ENCODE data around the gene SIX5. TPM values are rescaled to one million over a fixed set of nuclear protein-coding genes. Genes with fewer than 3 reads are reported as not detected.
A peak's percentile ranks its signal among the peaks of the same experiment; 100 is the strongest.
"Not testable (repeated sequence)": the region's sequence is repeated elsewhere in the genome, so short reads cannot be mapped to it uniquely, and the experiment has no call there.

Gene SIX5
- total RNA-seq: 1.6 TPM

DNA sequence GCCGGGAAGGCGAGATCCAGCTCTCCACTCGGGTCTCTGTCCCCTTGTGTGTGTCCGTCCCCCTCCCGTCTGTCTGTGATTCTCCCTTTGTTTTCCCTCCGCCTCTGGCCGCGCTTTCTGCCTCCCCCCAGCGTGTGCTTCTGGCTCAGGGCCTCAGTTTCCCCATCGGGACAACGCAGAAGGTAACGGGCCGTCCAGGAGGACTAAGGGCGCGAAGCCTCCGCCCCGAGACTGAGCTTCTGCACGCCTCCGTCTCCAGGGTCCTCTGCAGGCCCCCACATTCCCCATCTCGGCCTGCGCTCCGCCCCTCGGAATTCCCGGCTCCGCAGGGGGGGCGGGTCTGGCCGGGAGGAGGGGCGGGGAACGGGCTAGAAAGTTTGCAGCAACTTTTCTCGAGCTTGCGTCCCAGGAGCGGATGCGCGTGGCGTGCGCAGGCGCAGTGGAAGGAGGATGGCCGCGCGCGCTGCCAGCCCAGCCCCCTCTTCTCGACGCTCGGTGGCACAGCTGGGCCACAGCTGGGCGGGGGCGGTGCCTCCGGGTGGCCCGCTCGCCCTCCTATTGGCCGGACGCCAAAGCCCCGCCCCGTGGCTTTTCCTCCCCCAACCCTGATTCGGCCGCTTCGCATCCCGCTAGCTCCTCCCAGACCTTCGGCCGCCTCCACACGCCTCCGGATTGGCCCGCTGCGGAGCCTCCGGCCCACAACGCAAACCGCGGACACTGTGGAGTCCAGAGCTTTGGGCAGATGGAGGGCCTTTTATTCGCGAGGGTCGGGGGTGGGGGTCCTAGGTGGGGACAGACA lies at the start of gene SIX5:
Gene SIX5, minus strand, starts transcription at position 269 of the 799 bp plus-strand sequence. CDS start 408 bp downstream, outside the sequence.
- peak; percentile 92 to 96 (median 95) for DNase-seq (ENCODE audit: low read depth in 2 of 3, low spot score in 2 of 3)

DNA sequence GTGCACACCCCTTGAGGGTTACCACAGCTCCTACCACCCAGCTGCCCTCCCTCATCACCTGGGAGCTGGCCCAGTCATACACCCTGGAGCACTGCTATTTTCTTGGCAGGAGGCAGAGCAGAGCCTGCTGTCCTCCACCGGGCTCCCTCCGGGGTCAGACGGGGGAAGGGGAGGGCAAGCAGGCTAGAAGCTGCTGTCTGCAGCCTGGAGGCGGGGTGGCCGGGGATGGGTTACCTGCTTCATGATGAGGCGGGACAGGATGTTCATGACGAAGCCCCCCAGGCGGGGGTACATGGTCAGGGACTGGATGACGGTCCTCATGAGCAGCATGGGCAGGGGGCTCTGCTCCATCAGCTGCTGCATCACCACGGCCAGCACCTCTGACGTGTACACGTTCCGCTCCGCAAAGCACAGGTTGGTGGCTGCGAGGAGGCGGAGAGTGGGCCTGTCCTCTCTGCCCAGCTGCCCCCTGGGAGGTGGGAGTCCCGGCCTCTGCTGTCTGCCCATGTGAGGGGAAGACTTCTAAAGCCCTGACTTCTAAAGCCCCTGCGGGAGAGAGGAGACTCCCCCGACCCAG lies 48.8 kb upstream of the SIX5 start:
- DNase-seq (ENCODE audit: low read depth in 2 of 3, low spot score in 2 of 3): no peak

GRCh38 chr19:45817010-45817724 lies 48.1 kb upstream of the SIX5 start:
- DNase-seq (ENCODE audit: low read depth in 2 of 3, low spot score in 2 of 3): peak; percentile 90 to 97 (median 96)

DNA sequence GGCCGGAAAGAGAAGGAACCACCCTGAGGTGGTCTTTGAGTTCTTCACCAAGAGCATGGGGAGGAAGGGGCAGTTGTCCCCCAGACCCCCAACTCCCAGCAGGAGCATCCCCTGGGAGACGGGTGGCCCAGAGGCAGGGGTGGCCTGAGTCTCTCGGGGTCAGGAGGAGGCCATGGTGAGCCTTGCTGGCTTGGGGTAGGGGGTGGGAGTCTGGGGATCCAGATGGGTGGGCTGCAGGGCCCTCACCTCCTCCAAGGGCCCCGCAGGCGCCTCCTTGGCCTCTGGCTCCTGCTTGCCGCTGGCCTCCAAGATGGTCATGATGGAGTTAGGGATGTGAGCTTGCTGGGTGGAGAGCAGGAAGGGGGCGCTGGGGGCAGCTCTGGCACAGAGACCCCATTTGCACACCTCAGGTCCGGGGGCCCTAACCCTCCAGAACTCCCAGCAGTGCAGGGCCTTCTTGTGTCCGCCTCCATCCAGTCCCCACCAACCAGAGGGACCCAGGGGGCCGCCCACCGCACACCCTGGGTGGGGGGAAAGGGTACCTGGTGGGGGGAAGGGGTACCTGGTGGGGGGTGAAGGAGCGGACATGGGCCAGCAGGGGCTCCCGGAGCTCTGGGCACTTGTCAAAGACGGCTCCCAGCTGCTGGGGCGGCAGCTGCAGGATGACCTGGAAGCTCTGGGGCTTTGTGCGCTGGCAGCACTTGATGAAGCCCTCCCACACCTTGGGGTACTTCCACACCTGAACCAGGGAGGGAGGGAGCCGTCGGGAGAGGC lies 47.4 kb upstream of the SIX5 start:
- no peak for DNase-seq (ENCODE audit: low read depth in 2 of 3, low spot score in 2 of 3)

GRCh38 chr19:45815481-45816216 lies 46.6 kb upstream of the SIX5 start:
- DNase-seq (ENCODE audit: low read depth in 2 of 3, low spot score in 2 of 3): peak in 2 of 3 donors; percentile 44 to 45

DNA sequence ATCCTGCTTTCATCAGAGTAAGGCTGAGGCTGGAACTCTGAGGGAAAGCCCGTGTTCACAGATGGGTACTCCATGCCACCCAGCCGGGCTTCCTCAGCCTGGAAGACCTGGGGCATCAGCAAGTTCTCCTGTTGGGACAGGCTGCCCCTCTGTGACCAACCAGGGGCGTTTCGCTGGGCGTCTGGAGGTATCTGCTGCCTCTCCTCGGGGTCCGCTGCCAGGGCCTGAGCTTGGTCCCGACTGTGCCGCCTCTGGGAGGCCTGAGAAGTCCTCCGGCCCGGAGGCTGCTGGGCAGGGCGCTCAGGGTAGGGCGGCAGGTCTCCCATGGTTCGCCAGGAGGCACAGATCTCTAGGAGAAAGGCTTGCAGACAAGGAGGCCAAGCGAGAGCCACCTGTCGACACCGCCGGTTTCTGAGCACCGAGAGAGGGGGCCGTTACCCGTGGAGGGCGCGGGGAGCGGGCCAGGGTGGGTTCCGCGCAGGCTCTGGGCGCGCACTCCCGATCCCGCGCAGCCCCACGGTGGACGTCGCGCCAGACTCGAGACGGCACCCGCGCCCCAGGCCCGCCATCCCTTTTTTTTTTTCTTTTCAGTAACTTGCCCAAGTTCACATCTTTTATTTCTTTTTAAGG lies 45.9 kb upstream of the SIX5 start, which contains the start of gene RSPH6A:
Gene RSPH6A, minus strand, starts transcription at position 458 of the 630 bp plus-strand sequence. Its CDS starts 132 bp downstream, at position 326.
- DNase-seq (ENCODE audit: low read depth in 2 of 3, low spot score in 2 of 3): no peak

GRCh38 chr19:45814166-45814780 lies 45.2 kb upstream of the SIX5 start:
- DNase-seq (ENCODE audit: low read depth in 2 of 3, low spot score in 2 of 3): no peak

- DNase-seq (ENCODE audit: low read depth in 2 of 3, low spot score in 2 of 3): no peak
Observed at GRCh38 chr19:45812297-45812696, 43.2 kb upstream of the SIX5 start.

GRCh38 chr19:45809643-45810159 lies 40.6 kb upstream of the SIX5 start:
- peak in 2 of 3 donors; percentile 81 to 86 for DNase-seq (ENCODE audit: low read depth in 2 of 3, low spot score in 2 of 3)

DNA sequence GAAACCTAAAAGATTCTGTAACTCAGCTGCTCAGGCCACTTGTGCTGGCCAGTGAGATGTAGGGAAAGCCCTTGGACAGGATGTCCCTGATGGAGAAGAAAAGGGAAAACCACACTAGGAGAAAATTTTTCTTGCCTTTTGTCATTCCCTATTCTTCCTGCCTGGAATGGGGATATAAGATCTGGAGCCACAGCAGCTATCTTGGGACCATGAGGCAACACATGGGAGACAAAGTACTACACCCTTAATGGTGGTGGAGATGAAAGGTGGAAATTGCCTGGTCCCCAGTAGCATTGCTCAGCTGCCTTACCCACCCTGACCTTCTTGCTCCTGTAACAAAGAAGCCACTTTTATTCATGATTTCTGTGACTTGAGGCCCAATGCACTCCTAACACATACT lies 36.7 kb upstream of the SIX5 start:
- DNase-seq (ENCODE audit: low read depth in 2 of 3, low spot score in 2 of 3): no peak

DNA sequence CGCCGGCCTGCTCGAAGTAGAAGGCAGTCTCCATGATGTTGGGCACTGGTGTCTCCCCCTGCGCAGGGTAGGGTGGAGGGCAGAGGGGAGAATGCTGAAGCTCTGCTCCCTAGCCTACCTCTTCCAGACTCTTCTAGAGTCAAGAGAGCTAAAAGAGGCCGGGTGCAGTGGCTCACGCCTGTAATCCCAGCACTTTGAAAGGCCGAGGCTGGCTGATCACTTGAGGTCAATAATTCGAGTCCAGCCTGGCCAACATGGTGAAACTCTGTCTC lies 35.8 kb upstream of the SIX5 start:
- no peak for DNase-seq (ENCODE audit: low read depth in 2 of 3, low spot score in 2 of 3)

DNA sequence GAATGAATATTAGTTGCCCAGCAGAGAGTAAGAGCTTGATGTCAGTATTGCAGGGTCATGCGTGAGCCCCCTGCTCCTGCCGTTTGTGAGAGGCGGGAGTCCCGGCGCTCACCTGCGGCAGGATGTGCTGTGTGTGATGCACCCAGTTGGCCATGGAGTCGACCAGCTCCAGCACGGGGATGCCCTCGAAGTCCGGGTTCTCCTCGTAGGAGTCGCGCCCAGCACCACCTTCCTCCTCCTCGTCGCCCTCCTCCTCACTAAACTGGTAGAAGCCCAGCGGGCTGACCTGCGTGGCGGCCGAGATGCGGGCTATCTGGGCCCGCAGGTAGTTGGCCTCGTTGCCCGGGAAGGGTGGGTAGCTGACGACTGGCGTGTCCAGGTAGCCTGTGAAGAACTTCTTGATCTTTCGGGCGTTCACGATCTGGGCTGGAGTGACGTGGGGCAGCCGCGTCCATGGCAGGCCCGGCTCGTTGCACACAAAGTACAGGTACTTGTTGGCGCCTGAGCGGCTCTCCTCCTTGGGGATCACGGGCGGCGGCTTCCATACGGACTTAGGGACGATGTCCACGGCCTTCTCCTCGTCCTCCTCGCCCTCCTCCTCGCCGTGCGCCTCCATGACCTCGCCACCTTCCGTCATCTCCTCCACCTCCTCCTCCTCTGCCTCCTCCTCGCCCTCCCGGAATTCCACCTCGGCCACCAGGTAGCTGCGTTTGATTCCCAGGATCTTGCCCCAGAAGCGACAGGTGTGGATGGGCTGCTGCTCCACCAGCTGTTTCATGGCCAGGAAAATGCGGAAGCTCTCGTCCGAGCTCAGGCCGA lies 35.3 kb upstream of the SIX5 start:
- DNase-seq (ENCODE audit: low read depth in 2 of 3, low spot score in 2 of 3): no peak

GRCh38 chr19:45801603-45802175 lies 32.6 kb upstream of the SIX5 start:
- DNase-seq (ENCODE audit: low read depth in 2 of 3, low spot score in 2 of 3): no peak

GRCh38 chr19:45800070-45800553 lies 31.1 kb upstream of the SIX5 start:
- no peak for DNase-seq (ENCODE audit: low read depth in 2 of 3, low spot score in 2 of 3)

DNA sequence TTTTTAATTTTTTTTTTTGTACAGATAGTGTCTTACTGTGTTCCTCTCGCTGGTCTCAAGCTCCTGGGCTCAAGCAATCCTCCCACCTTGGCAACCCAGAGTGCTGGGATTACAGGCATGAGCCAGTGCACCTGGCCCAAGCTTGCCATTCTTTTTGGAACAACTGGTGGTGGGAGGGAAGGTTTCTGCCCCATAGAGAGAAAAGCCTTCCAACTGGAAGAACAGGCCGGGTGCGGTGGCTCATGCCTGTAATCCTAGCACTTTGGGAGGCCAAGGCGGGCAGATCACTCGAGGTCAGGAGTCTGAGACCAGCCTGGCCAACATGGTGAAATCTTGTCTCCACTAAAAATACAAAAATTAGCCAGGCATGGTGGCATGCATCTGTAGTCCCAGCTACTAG lies 30.5 kb upstream of the SIX5 start:
- DNase-seq (ENCODE audit: low read depth in 2 of 3, low spot score in 2 of 3): not testable (repeated sequence)

- peak; percentile 47 to 72 (median 67) for DNase-seq (ENCODE audit: low read depth in 2 of 3, low spot score in 2 of 3)
Observed at GRCh38 chr19:45798995-45799517, 30.0 kb upstream of the SIX5 start.

DNA sequence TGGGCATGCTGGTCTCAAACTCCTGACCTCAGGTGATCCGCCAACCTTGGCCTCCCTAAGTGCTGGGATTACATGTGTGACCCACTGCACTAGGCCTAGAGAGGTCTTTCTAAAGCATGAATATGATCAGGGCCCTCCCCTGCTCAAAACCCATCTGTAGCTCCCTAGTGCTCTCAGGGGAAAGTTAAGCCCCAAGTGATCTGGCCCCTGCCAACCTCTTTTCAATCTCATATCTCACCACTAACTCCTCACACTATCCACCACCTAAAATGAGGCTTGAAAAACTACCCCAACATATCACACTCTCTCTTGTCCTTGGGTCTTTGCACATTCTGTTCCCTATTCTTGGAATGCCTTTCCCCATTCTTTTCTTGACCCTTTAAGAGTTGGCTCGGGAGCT lies 25.6 kb upstream of the SIX5 start:
- DNase-seq (ENCODE audit: low read depth in 2 of 3, low spot score in 2 of 3): no peak

DNA sequence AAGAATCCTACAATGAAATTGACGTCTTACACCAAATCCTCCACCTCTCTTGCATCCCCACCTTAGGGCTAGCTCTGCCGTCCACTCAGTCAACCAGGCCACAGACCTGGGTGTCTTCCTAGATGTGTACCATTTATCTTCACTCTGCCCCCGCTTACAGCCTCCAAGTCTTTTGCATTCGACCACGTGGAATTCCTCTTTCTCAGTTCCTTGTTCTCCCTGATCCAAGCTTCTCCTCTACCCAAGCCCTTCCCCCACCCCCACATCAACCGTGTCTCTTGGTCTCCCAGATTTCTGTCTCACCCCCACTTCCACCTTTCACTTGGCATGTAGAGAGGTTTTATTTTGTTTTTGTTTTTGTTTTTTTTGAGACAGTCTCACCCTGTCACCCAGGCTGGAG lies 24.8 kb upstream of the SIX5 start:
- DNase-seq (ENCODE audit: low read depth in 2 of 3, low spot score in 2 of 3): no peak

Data from hematopoietic multipotent progenitor cell (in vitro differentiated cells).